Tibial nerve (tissue), 3 donors: ENCODE results near the gene FMN1.

Experiments
- CTCF ChIP-seq, 5 experiments: fragments of 200-600 bp in 3 of 5; fragments of 450-650 bp in 2 of 5; sonication (generic) in 3 of 5; IDR thresholded peaks; one replicate each; pipeline ENCODE4 v1.5.1; 2016 to 2019; ENCODE audit warnings: antibody characterized with exemption in 5 of 5, mild to moderate bottlenecking in 3 of 5, moderate library complexity in 2 of 5
- POLR2A ChIP-seq, 2 donors: fragments of 450-650 bp; IDR thresholded peaks; one replicate each; pipeline ENCODE4 v1.6.1; 2017; ENCODE audit warnings: antibody characterized with exemption in 2 of 2, mild to moderate bottlenecking in 2 of 2, moderate library complexity in 2 of 2

- TF ChIP-seq CTCF (IDR thresholded peaks at IDR 0.05) (no peak), POLR2A (IDR thresholded peaks at IDR 0.05) (no peak)
Observed at GRCh38 chr15:32842081-32842480, 352.4 kb downstream of the FMN1 start.
